GM12872 (cell line): ENCODE results near the gene KEAP1.
A peak's percentile ranks its signal among the peaks of the same experiment; 100 is the strongest.

ENCODE experiments used
- TF ChIP-seq, protein P1 (sequence below): IDR thresholded peaks from 3 replicates; pipeline ENCODE4 v1.5.1; 2011; ENCODE audit warnings: low read depth, mild to moderate bottlenecking, low read length, moderate library complexity; ENCODE audit not compliant: insufficient read depth

KEAP1 gene

DNA sequence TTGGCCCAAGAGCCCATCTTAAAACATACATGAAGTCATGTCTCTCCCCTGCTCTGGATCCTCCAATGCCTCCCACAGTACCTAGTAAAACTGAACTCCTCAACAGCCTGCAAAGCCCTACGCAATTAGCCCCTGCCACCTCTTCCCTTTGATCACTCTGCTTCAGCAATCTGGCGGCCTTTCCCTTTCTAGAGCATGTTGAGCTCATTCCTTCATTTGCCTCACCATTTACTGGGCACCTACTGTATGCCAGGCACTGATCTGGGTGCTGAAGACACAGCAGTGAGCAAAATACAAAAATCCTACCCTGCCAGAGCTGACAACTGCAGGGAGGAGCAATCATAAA, 2.9 kb downstream of the KEAP1 start:
- TF ChIP-seq, protein P1, sequence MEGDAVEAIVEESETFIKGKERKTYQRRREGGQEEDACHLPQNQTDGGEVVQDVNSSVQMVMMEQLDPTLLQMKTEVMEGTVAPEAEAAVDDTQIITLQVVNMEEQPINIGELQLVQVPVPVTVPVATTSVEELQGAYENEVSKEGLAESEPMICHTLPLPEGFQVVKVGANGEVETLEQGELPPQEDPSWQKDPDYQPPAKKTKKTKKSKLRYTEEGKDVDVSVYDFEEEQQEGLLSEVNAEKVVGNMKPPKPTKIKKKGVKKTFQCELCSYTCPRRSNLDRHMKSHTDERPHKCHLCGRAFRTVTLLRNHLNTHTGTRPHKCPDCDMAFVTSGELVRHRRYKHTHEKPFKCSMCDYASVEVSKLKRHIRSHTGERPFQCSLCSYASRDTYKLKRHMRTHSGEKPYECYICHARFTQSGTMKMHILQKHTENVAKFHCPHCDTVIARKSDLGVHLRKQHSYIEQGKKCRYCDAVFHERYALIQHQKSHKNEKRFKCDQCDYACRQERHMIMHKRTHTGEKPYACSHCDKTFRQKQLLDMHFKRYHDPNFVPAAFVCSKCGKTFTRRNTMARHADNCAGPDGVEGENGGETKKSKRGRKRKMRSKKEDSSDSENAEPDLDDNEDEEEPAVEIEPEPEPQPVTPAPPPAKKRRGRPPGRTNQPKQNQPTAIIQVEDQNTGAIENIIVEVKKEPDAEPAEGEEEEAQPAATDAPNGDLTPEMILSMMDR, result no peak

DNA sequence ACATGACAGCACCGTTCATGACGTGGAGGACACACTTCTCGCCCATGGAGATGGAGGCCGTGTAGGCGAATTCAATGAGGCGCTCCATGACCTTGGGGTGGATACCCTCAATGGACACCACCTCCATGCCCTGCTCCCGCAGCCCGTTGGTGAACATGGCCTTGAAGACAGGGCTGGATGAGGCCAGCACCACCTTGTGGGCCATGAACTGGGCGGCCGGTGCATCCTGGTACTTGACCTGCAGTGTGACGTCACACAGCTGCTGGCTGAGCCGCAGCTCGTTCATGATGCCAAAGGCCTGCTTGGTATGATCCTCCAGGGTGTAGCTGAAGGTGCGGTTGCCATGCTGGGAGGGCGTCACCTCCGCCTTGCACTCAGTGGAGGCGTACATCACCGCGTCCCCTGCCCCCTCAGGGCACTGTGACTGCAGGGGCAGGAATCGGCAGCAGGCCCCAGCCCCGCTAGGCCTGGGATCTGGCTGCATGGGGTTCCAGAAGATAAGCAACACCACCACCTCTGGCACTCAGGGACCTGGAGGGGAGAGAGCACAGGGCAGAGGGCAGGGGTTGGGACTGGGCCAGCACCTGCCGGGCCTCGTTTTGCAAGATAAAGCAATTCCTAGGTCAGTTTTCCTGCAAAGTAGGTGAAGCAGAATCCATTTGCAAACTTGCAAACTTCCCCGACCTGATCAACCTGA, 3.5 kb downstream of the KEAP1 start:
- TF ChIP-seq, protein P1, result no peak

DNA sequence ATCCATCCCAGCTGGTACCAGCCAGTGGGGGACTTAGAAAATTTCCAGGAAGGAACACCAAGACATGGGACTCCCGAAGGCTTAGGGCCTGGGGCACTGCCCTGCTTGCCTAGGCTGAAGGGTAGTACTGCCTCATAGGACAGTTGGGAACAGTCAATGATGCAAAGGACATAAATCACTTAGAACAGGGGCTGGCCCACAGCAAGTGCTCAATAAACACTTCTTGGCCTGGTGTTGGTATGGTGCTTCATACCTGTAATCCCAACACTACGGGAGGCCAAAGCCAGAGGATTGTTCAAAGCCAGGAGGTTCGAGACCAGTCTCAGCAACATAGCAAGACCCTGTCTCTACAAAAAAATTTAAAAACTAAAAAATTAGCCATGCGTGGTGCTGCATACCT, 5.8 kb downstream of the KEAP1 start:
- TF ChIP-seq, protein P1, result no peak

DNA sequence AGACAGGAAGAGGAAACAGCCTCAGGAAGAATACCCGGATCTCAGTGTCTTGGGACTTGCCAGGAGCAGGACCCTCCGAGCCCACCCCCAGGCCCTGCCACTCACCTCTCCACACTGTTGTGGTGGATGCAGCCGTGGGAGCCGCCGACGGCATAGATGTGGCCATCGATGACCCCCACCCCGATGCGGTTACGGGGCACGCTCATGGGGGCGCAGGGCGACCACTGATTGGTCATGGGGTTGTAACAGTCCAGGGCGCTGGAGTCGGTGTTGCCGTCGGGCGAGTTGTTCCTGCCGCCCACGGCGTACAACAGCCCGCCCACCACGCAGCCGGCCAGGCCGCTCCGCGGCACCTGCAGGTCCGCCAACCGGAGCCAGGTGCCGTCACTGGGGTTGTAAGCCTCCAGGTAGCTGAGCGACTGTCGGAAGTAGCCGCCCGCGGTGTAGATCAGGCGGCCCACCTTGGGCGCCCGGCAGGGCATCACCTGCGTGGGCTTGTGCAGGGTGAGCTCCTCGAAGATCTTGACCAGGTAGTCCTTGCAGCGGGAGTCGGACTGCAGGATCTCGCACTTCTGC, 11.6 kb downstream of the KEAP1 start:
- TF ChIP-seq, protein P1, result no peak

DNA sequence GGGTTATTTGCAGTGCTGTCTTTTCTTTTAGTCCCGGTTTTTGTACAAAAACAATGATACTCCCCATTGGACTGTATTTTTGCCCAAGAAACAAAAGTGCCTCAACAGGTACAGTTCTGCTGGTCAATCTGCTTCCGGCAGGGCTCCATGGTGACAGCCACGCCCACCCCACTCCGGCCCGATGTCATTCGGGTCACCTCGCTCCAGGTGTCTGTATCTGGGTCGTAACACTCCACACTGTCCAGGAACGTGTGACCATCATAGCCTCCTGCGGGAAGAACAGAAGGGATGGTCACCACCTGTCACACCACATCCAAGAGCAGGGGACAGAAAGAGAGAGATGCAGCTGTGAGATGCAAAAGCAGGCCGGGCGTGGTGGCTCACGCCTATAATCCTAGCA, 16.6 kb downstream of the KEAP1 start:
- TF ChIP-seq, protein P1, result no peak

DNA sequence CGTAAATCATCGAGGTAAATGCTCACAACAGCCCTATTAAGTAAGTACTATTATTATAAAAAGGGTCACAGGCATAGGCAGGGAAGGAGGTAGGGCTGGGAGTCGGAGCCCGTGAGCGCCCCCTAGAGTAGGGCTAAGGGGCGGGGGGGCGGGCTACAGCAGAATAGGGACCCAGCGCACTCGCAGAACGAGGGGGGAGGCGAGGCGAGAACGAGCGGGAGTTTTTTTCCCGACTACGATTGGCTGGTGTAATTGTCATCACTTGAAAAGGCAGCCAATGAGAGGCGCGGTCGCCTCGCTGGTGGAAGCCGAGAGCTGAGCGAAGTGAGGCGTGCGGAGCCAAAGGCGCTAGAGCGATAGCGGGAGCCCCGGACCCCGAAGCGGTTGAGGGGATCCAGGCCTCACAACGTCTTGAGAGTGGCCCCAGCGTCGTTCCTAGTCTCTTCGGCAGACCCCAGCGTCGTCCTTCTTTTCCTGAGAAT, 24.2 kb downstream of the KEAP1 start:
- TF ChIP-seq, protein P1, result peak; percentile 26; the same call in 2 of the 3 replicates

DNA sequence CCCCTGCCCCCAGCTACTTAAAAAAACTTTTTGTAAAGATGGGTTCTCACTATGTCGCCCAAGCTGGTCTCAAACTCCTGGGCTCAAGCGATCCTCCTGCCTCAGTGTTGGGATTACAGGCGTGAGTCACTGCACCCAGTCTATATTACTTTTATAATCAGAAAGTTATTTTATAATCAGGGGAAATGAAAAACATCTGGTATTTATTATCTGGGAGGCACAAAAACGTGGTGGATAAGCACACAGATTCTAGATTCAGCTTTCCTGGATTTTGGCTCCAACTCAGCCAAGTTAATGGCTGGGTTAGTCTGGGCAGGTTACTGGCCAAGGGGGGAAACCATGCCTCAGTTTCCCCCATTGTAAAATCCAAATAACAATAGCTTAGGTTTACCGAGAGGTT, 24.7 kb downstream of the KEAP1 start:
- TF ChIP-seq, protein P1, result no peak
